NCI-H2029 (cell line): ENCODE data around the gene RAET1E.
A peak's percentile ranks its signal among the peaks of the same experiment; 100 is the strongest.
"Not testable (repeated sequence)": the region's sequence is repeated elsewhere in the genome, so short reads cannot be mapped to it uniquely, and the experiment has no call there.

Experiments used
- DNase-seq: peaks from one replicate; lab custom pipeline; 2025; lab: John Stamatoyannopoulos, UW

RAET1E gene

GRCh38 chr6:149897855-149898744 is at the start of gene RAET1E:
TSS of gene RAET1E (minus strand) at chr6:149898113. CDS start at chr6:149890901, 7,212 bp downstream.
- DNase-seq: no peak

GRCh38 chr6:149947533-149947932 is 49.6 kb upstream of the RAET1E start:
- DNase-seq: not testable (repeated sequence)

GRCh38 chr6:149946631-149947030 is 48.7 kb upstream of the RAET1E start:
- DNase-seq: not testable (repeated sequence)

- DNase-seq: not testable (repeated sequence)
These were observed 47.4 kb upstream of the RAET1E start for GRCh38 chr6:149945276-149945675.

- not testable (repeated sequence) for DNase-seq
These were observed 45.4 kb upstream of the RAET1E start for GRCh38 chr6:149943321-149943720.

- DNase-seq: no peak
These were observed 44.5 kb upstream of the RAET1E start for GRCh38 chr6:149942461-149942829.

- peak; percentile 21 for DNase-seq
These were observed 43.9 kb upstream of the RAET1E start, which contains the start of gene ULBP2 for GRCh38 chr6:149941583-149942460. TSS of gene ULBP2 (plus strand) at chr6:149942014. CDS start at chr6:149942073, 59 bp downstream.

GRCh38 chr6:149940672-149940982 is 42.7 kb upstream of the RAET1E start:
- no peak for DNase-seq

- DNase-seq: no peak
These were observed 42.2 kb upstream of the RAET1E start for GRCh38 chr6:149939909-149940671.

- no peak for DNase-seq
These were observed 41.4 kb upstream of the RAET1E start for GRCh38 chr6:149939356-149939648.

GRCh38 chr6:149938571-149939355 is 40.9 kb upstream of the RAET1E start:
- DNase-seq: no peak

GRCh38 chr6:149938013-149938570 is 40.2 kb upstream of the RAET1E start:
- not testable (repeated sequence) for DNase-seq

GRCh38 chr6:149936743-149937142 is 38.8 kb upstream of the RAET1E start:
- no peak for DNase-seq

- DNase-seq: no peak
These were observed 37.8 kb upstream of the RAET1E start for GRCh38 chr6:149935668-149936067.

GRCh38 chr6:149935246-149935645 is 37.3 kb upstream of the RAET1E start:
- no peak for DNase-seq

GRCh38 chr6:149934249-149935156 is 36.6 kb upstream of the RAET1E start:
- peak; percentile 44 for DNase-seq

- DNase-seq: no peak
These were observed 35.5 kb upstream of the RAET1E start for GRCh38 chr6:149933461-149933860.

- DNase-seq: no peak
These were observed 35.1 kb upstream of the RAET1E start for GRCh38 chr6:149933036-149933435.

GRCh38 chr6:149931501-149931900 is 33.6 kb upstream of the RAET1E start:
- DNase-seq: no peak

- DNase-seq: no peak
These were observed 31.5 kb upstream of the RAET1E start for GRCh38 chr6:149929422-149929821.
